ENCODE data around the gene CCDC167. TPM values are rescaled to one million over a fixed set of nuclear protein-coding genes. Genes with fewer than 3 reads are reported as not detected.

The CCDC167 gene
- total and polyA plus RNA-seq, 10 of the 15 experiments (the other 5 are each of a cell fraction or from before 2014, with no cell fraction given), result 74.9 to 380 (median 137) TPM

GRCh38 chr6:37460805-37461204, 38.9 kb downstream of the CCDC167 start:
- Histone ChIP-seq H3K4me2 (ENCODE audit: control insufficient read depth, insufficient read depth) (no peak overlapping the region), H2AFZ (ENCODE audit: control insufficient read depth, low read depth, low read length) (no peak overlapping the region), H3K27me3 (replicated peaks in 1 of 2; ENCODE audit: control insufficient read depth in 2 of 2, insufficient read depth in 2 of 2, low read length in 1 of 2) (no peaks in the 10 kb centered on the region), H3K27ac (ENCODE audit: control insufficient read depth, insufficient read depth) (no peak overlapping the region), H4K20me1 (ENCODE audit: control insufficient read depth, insufficient read depth) (no peaks in the 10 kb centered on the region), H3K4me1 (ENCODE audit: control insufficient read depth, insufficient read depth, low read length) (no peaks in the 10 kb centered on the region), H3K9ac (ENCODE audit: control insufficient read depth, insufficient read depth, low read length) (no peak overlapping the region), H3K4me3 (no peak overlapping the region), H3K36me3 (ENCODE audit: control insufficient read depth in 2 of 2, insufficient read depth in 2 of 2, low read length in 1 of 2) (peaks cover 33 to 64% of the 10 kb centered on the region in 2 experiments), H3K79me2 (ENCODE audit: control insufficient read depth, insufficient read depth, low read length) (no peaks in the 10 kb centered on the region), H3K9me3 (replicated peaks; ENCODE audit: control insufficient read depth, insufficient read depth, low read length) (no peaks in the 10 kb centered on the region; the same call in 2 of the 3 replicates)
- ChIA-PET RAD21 (ENCODE audit: unreplicated experiment) (no interaction called here), CTCF (no interaction called here), SMC1A (ENCODE audit: uncharacterized antibody, unreplicated experiment) (interaction anchor here (0.8 to 1.5 kb wide), 3 partner anchors 12 to 227 kb away, joined by 3 to 4 read pairs (median 3); no protein-coding TSS in a partner anchor), POLR2A (interaction anchor here (0.5 kb wide), 1 partner anchor 39 kb away, joined by 3 read pairs; the partner anchor contains the start of gene CCDC167)
- DNase-seq (ENCODE audit: low read depth, low spot score) (no peak), FAIRE-seq (no peak), ATAC-seq (no peak)
- intact Hi-C loops (cut with micrococcal nuclease; ENCODE audit: unreplicated experiment), result no loop called here
- WGBS (ENCODE audit: insufficient coverage, insufficient replicate concordance, low lambda C conversion rate, missing lambda C conversion rate), result 97% methylated on average over 2 of the region's 2 CpGs
- no peak for TF ChIP-seq ZNF384 (IDR thresholded peaks at IDR 0.05; ENCODE audit: borderline replicate concordance, low read depth, low read length)
- no peak for TF ChIP-seq SP1 (IDR thresholded peaks at IDR 0.05; ENCODE audit: low read depth, low read length)
- no TSS peak for BruUV-seq (replicated peaks)
- in situ Hi-C loops (cut with MboI), result no loop called here

- H3K9me3 ChIP-seq (replicated peaks; ENCODE audit: control insufficient read depth, insufficient read depth, low read length), result no peaks in the 10 kb centered on the region; the same call in 2 of the 3 replicates
- H3K36me3 ChIP-seq (ENCODE audit: control insufficient read depth in 2 of 2, insufficient read depth in 2 of 2, low read length in 1 of 2), result peaks cover 33 to 69% of the 10 kb centered on the region in 2 experiments
Observed at GRCh38 chr6:37459981-37460800, 39.5 kb downstream of the CCDC167 start.

More at GRCh38 chr6:37459981-37460800, 39.5 kb downstream of the CCDC167 start:
- H3K79me2 ChIP-seq (ENCODE audit: control insufficient read depth, insufficient read depth, low read length), result no peaks in the 10 kb centered on the region
- no peak for DNase-seq (ENCODE audit: low read depth, low spot score)
- TF ChIP-seq MAX (IDR thresholded peaks at IDR 0.05; ENCODE audit: low read depth, low read length) (no peak), RCOR1 (conservative IDR thresholded peaks at IDR 0.05; ENCODE audit: low read depth, low read length) (no peak), BHLHE40 (IDR thresholded peaks at IDR 0.05; ENCODE audit: borderline replicate concordance in 1 of 2, low read depth in 2 of 2, low read length in 1 of 2) (no peak), SPI1 (IDR thresholded peaks at IDR 0.05; ENCODE audit: borderline replicate concordance, insufficient read depth, low read depth, low read length) (no peak), RB1 (IDR thresholded peaks at IDR 0.05; ENCODE audit: borderline replicate concordance) (no peak), EZH2 (IDR thresholded peaks at IDR 0.05; ENCODE audit: borderline replicate concordance, control insufficient read depth, low read depth, low read length) (no peak), ESRRA (IDR thresholded peaks at IDR 0.05; ENCODE audit: low read length) (no peak)
- in situ Hi-C loops (cut with MboI), result no loop called here
- H3K4me1 ChIP-seq (ENCODE audit: control insufficient read depth, insufficient read depth, low read length), result no peaks in the 10 kb centered on the region
- WGBS (ENCODE audit: insufficient coverage, insufficient replicate concordance, low lambda C conversion rate, missing lambda C conversion rate), result 92% methylated on average over 5 of the region's 5 CpGs
- no peaks in the 10 kb centered on the region for H4K20me1 ChIP-seq (ENCODE audit: control insufficient read depth, insufficient read depth)
- no peaks in the 10 kb centered on the region for H3K27me3 ChIP-seq (replicated peaks in 1 of 2; ENCODE audit: control insufficient read depth in 2 of 2, insufficient read depth in 2 of 2, low read length in 1 of 2)
- intact Hi-C loops (cut with micrococcal nuclease; ENCODE audit: unreplicated experiment), result no loop called here
- FAIRE-seq, result no peak
- ChIA-PET POLR2A (no interaction called here), SMC1A (ENCODE audit: uncharacterized antibody, unreplicated experiment) (interaction anchor here (0.8 to 1.5 kb wide), 2 partner anchors 13 to 67 kb away, joined by 3 read pairs; no protein-coding TSS in a partner anchor), RAD21 (ENCODE audit: unreplicated experiment) (interaction anchor here (0.6 to 1.1 kb wide), 2 partner anchors 105 to 218 kb away, joined by 3 read pairs; no protein-coding TSS in a partner anchor), CTCF (no interaction called here)
- no peak overlapping the region for H3K27ac ChIP-seq (ENCODE audit: control insufficient read depth, insufficient read depth)
- H3K9ac ChIP-seq (ENCODE audit: control insufficient read depth, insufficient read depth, low read length), result no peak overlapping the region
- BruUV-seq (replicated peaks), result no TSS peak
- H2AFZ ChIP-seq (ENCODE audit: control insufficient read depth, low read depth, low read length), result no peak overlapping the region
- H3K4me3 ChIP-seq, result no peak overlapping the region
- ATAC-seq, result no peak
- H3K4me2 ChIP-seq (ENCODE audit: control insufficient read depth, insufficient read depth), result no peak overlapping the region
